GM23338 (cell line): ENCODE measurements around the gene ROCK2. TPM values are rescaled to one million over a fixed set of nuclear protein-coding genes. Genes with fewer than 3 reads are reported as not detected.

Experiments used
- ATAC-seq: fragments of 200-7000 bp; cut with Tn5 transposase; 3 replicates; pipeline ENCODE4 v1.9.1; 2020
- DNase-seq: peaks from one replicate; pipeline ENCODE4 v3.0.0-alpha.2; 2015; ENCODE audit warnings: low spot score
- H2AFZ ChIP-seq: fragments of 200-600 bp; sonication (generic); 2 replicates; pipeline ENCODE4 v1.8.0; 2016; ENCODE audit warnings: antibody characterized with exemption, mild to moderate bottlenecking, moderate library complexity
- H3F3A ChIP-seq: fragments of 200-600 bp; sonication (generic); replicated peaks from 2 replicates; pipeline ENCODE4 v1.8.0; 2017; ENCODE audit warnings: antibody characterized with exemption, mixed run types, low read depth
- H3K27ac ChIP-seq: fragments of 200-600 bp; sonication (generic); 2 replicates; pipeline ENCODE4 v1.6.1; 2016; ENCODE audit warnings: low read depth
- H3K27me3 ChIP-seq: fragments of 200-600 bp; sonication (generic); 2 replicates; pipeline ENCODE4 v1.8.0; 2016; ENCODE audit warnings: mild to moderate bottlenecking, mixed run types, moderate library complexity; ENCODE audit not compliant: insufficient read depth
- H3K36me3 ChIP-seq: fragments of 200-600 bp; sonication (generic); 2 replicates; pipeline ENCODE4 v1.8.0; 2016; ENCODE audit warnings: mild to moderate bottlenecking; ENCODE audit not compliant: insufficient read depth
- H3K4me1 ChIP-seq: fragments of 200-600 bp; sonication (generic); 2 replicates; pipeline ENCODE4 v1.8.0; 2016; ENCODE audit warnings: mild to moderate bottlenecking, moderate library complexity; ENCODE audit not compliant: insufficient read depth
- H3K4me2 ChIP-seq: fragments of 200-600 bp; sonication (generic); 2 replicates; pipeline ENCODE4 v1.7.1; 2017; ENCODE audit warnings: mixed run types
- H3K4me3 ChIP-seq: fragments of 200-600 bp; sonication (generic); 2 replicates; pipeline ENCODE4 v1.6.1; 2016; ENCODE audit warnings: mixed run types
- H3K79me2 ChIP-seq: fragments of 200-600 bp; sonication (generic); replicated peaks from 2 replicates; pipeline ENCODE4 v1.8.0; 2017; ENCODE audit warnings: mild to moderate bottlenecking; ENCODE audit not compliant: insufficient read depth
- H3K9me2 ChIP-seq: fragments of 200-600 bp; sonication (generic); 2 replicates; pipeline ENCODE4 v1.8.0; 2017; ENCODE audit not compliant: insufficient read depth
- H4K20me1 ChIP-seq: fragments of 200-600 bp; sonication (generic); replicated peaks from 2 replicates; pipeline ENCODE4 v1.8.0; 2017; ENCODE audit warnings: mild to moderate bottlenecking; ENCODE audit not compliant: insufficient read depth
- H3K27ac Mint-ChIP-seq: 2 replicates; pipeline ENCODE4 v1.8.0; 2020; ENCODE audit warnings: inconsistent platforms, mild to moderate bottlenecking, moderate library complexity, mixed read lengths
- H3K27me3 Mint-ChIP-seq: 3 replicates; pipeline ENCODE4 v1.8.0; 2022; ENCODE audit warnings: low read depth, mild to moderate bottlenecking, moderate library complexity, mixed read lengths, inconsistent platforms; ENCODE audit not compliant: insufficient read depth, poor library complexity
- H3K36me3 Mint-ChIP-seq: 3 replicates; pipeline ENCODE4 v1.8.0; 2021; ENCODE audit warnings: low read depth, mild to moderate bottlenecking, inconsistent platforms, moderate library complexity, mixed read lengths
- H3K4me1 Mint-ChIP-seq: 3 replicates; pipeline ENCODE4 v1.8.0; 2020; ENCODE audit warnings: mild to moderate bottlenecking, inconsistent platforms, mixed read lengths
- H3K4me3 Mint-ChIP-seq: 3 replicates; pipeline ENCODE4 v1.8.0; 2021; ENCODE audit warnings: moderate library complexity, mild to moderate bottlenecking, inconsistent platforms, mixed read lengths
- H3K9me3 Mint-ChIP-seq: 3 replicates; pipeline ENCODE4 v1.8.0; 2020; ENCODE audit warnings: moderate library complexity, mild to moderate bottlenecking, inconsistent platforms, mixed read lengths
- CREB1 ChIP-seq: fragments of 250-450 bp; sonication (Bioruptor Pico); IDR thresholded peaks from 2 replicates; pipeline ENCODE4 v1.5.0; 2020; ENCODE audit warnings: low read depth, mild to moderate bottlenecking, moderate library complexity
- ETS1 ChIP-seq: IDR thresholded peaks from 2 replicates; pipeline ENCODE4 v1.6.1; 2016; ENCODE audit warnings: antibody characterized with exemption
- EZH2 ChIP-seq: fragments of 200-600 bp; sonication (generic); IDR thresholded peaks from one replicate; pipeline ENCODE4 v1.8.0; 2017; ENCODE audit warnings: antibody characterized with exemption, mild to moderate bottlenecking, low read depth; ENCODE audit not compliant: unreplicated experiment
- EZH2phosphoT487 ChIP-seq: fragments of 200-600 bp; sonication (generic); IDR thresholded peaks from one replicate; pipeline ENCODE4 v1.8.1; 2018; ENCODE audit warnings: antibody characterized with exemption; ENCODE audit not compliant: unreplicated experiment
- JUNB ChIP-seq: IDR thresholded peaks from one replicate; pipeline ENCODE4 v1.6.1; 2016; ENCODE audit warnings: antibody characterized with exemption; ENCODE audit not compliant: unreplicated experiment
- NANOG ChIP-seq: IDR thresholded peaks from 2 replicates; pipeline ENCODE4 v1.6.1; 2016; ENCODE audit warnings: antibody characterized with exemption, borderline replicate concordance
- POLR2AphosphoS5 ChIP-seq: IDR thresholded peaks from 2 replicates; pipeline ENCODE4 v1.6.1; 2016; ENCODE audit warnings: antibody characterized with exemption, low read depth
- ZNF114 ChIP-seq: fragments of 250-450 bp; sonication (Bioruptor Pico); IDR thresholded peaks from 2 replicates; pipeline ENCODE4 v1.5.0; 2020; ENCODE audit warnings: mild to moderate bottlenecking, moderate library complexity
- ZNF331 ChIP-seq: fragments of 250-450 bp; sonication (Bioruptor Pico); IDR thresholded peaks from 2 replicates; pipeline ENCODE4 v1.5.0; 2020; ENCODE audit warnings: low read depth, mild to moderate bottlenecking, moderate library complexity
- polyA plus RNA-seq: library from polyadenylated mRNA; unstranded; fragments of >200 nt; fragmentation: Nextera tagmentation; extraction: Ambion mirVana; gene quantifications from 2 replicates; pipeline ENCODE4 v1.2.1, GENCODE V29; 2016
- total RNA-seq: library from RNA; depleted of rRNA; stranded (reverse); fragments of >200 nt; shearing (Covaris generic); gene quantifications from 2 replicates; pipeline ENCODE4 v1.2.3, GENCODE V29; 2014
- TF ChIP-seq, protein P1 (sequence below): fragments of 250-450 bp; sonication (Bioruptor Pico); IDR thresholded peaks from 2 replicates; pipeline ENCODE4 v1.5.0; 2020; ENCODE audit warnings: mild to moderate bottlenecking, moderate library complexity

The ROCK2 gene
- total and polyA plus RNA-seq, 2 experiments from 2014 or later: 16.4 to 28.0 TPM

GRCh38 chr2:11303290-11304013 lies 41.0 kb downstream of the ROCK2 start:
- H3K9me2 ChIP-seq: 0 out of 2 replicates have a peak, but pooled peaks cover 6% of the 10 kb centered on the region
- no peaks in the 10 kb centered on the region for H3K27me3 Mint-ChIP-seq
- peaks cover 97% of the 10 kb centered on the region for H3K79me2 ChIP-seq
- H3K4me2 ChIP-seq: no peak overlapping the region
- no peaks in the 10 kb centered on the region for H3K27me3 ChIP-seq
- H3K4me3 ChIP-seq: no peak overlapping the region
- H3K27ac Mint-ChIP-seq: no peak overlapping the region
- H3K4me1 ChIP-seq: peaks cover 10% of the 10 kb centered on the region; the same call in 1 of the 2 replicates
- H3K4me1 Mint-ChIP-seq: no peaks in the 10 kb centered on the region
- no peak overlapping the region for H2AFZ ChIP-seq
- no peaks in the 10 kb centered on the region for H3K36me3 Mint-ChIP-seq
- no peaks in the 10 kb centered on the region for H3K9me3 Mint-ChIP-seq
- peaks cover 23% of the 10 kb centered on the region for H4K20me1 ChIP-seq
- TF ChIP-seq, protein P1, sequence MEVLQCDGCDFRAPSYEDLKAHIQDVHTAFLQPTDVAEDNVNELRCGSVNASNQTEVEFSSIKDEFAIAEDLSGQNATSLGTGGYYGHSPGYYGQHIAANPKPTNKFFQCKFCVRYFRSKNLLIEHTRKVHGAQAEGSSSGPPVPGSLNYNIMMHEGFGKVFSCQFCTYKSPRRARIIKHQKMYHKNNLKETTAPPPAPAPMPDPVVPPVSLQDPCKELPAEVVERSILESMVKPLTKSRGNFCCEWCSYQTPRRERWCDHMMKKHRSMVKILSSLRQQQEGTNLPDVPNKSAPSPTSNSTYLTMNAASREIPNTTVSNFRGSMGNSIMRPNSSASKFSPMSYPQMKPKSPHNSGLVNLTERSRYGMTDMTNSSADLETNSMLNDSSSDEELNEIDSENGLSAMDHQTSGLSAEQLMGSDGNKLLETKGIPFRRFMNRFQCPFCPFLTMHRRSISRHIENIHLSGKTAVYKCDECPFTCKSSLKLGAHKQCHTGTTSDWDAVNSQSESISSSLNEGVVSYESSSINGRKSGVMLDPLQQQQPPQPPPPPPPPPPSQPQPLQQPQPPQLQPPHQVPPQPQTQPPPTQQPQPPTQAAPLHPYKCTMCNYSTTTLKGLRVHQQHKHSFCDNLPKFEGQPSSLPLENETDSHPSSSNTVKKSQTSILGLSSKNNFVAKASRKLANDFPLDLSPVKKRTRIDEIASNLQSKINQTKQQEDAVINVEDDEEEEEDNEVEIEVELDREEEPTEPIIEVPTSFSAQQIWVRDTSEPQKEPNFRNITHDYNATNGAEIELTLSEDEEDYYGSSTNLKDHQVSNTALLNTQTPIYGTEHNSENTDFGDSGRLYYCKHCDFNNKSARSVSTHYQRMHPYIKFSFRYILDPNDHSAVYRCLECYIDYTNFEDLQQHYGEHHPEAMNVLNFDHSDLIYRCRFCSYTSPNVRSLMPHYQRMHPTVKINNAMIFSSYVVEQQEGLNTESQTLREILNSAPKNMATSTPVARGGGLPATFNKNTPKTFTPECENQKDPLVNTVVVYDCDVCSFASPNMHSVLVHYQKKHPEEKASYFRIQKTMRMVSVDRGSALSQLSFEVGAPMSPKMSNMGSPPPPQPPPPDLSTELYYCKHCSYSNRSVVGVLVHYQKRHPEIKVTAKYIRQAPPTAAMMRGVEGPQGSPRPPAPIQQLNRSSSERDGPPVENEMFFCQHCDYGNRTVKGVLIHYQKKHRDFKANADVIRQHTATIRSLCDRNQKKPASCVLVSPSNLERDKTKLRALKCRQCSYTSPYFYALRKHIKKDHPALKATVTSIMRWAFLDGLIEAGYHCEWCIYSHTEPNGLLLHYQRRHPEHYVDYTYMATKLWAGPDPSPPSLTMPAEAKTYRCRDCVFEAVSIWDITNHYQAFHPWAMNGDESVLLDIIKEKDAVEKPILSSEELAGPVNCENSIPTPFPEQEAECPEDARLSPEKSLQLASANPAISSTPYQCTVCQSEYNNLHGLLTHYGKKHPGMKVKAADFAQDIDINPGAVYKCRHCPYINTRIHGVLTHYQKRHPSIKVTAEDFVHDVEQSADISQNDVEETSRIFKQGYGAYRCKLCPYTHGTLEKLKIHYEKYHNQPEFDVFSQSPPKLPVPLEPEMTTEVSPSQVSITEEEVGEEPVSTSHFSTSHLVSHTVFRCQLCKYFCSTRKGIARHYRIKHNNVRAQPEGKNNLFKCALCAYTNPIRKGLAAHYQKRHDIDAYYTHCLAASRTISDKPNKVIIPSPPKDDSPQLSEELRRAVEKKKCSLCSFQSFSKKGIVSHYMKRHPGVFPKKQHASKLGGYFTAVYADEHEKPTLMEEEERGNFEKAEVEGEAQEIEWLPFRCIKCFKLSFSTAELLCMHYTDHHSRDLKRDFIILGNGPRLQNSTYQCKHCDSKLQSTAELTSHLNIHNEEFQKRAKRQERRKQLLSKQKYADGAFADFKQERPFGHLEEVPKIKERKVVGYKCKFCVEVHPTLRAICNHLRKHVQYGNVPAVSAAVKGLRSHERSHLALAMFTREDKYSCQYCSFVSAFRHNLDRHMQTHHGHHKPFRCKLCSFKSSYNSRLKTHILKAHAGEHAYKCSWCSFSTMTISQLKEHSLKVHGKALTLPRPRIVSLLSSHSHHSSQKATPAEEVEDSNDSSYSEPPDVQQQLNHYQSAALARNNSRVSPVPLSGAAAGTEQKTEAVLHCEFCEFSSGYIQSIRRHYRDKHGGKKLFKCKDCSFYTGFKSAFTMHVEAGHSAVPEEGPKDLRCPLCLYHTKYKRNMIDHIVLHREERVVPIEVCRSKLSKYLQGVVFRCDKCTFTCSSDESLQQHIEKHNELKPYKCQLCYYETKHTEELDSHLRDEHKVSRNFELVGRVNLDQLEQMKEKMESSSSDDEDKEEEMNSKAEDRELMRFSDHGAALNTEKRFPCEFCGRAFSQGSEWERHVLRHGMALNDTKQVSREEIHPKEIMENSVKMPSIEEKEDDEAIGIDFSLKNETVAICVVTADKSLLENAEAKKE: no peak
- no peak for TF ChIP-seq ZNF114 (CRISPR knock-in tag)
- no peak for TF ChIP-seq ETS1
- TF ChIP-seq NANOG: no peak
- TF ChIP-seq ZNF331: no peak
- no peak for TF ChIP-seq EZH2phosphoT487
- TF ChIP-seq CREB1 (CRISPR knock-in tag): no peak
- TF ChIP-seq JUNB: no peak
- TF ChIP-seq EZH2: no peak
- TF ChIP-seq POLR2AphosphoS5: no peak
- H3F3A ChIP-seq: no peaks in the 10 kb centered on the region
- no peak overlapping the region for H3K4me3 Mint-ChIP-seq
- H3K27ac ChIP-seq: no peak overlapping the region
- no peak for ATAC-seq
- no peak for DNase-seq
- H3K36me3 ChIP-seq: no peaks in the 10 kb centered on the region
